Endothelial cell of umbilical vein (primary cell): ENCODE data around the gene TK2. TPM values are rescaled to one million over a fixed set of nuclear protein-coding genes. Genes with fewer than 3 reads are reported as not detected.
"Not testable (repeated sequence)": the region's sequence is repeated elsewhere in the genome, so short reads cannot be mapped to it uniquely, and the experiment has no call there.

Experiments used
- BruUV-seq: library from RNA; stranded (reverse); fragments of 400-500 nt; replicated peaks from 2 replicates; lab custom pipeline; 2021; lab: Mats Ljungman, UMichigan
- CTCF ChIA-PET: fragments of 300-600, 350-600 bp; sonication (Branson Sonifier 250); formaldehyde crosslinking; loops from one replicate; lab custom pipeline; 2021; ENCODE audit warnings: antibody characterized with exemption, inconsistent platforms; lab: Charles Lee
- POLR2A ChIA-PET: fragments of 300-600, 350-600 bp; sonication (Branson Sonifier 250); formaldehyde crosslinking; loops from one replicate; lab custom pipeline; 2021; ENCODE audit warnings: antibody characterized with exemption, inconsistent platforms; lab: Charles Lee
- DNase-seq: peaks from one replicate; pipeline ENCODE4 v3.0.0-alpha.2; 2011; ENCODE audit warnings: low read depth, low spot score
- FAIRE-seq: peaks from 2 replicates; lab custom pipeline; 2011; peaks lifted over from hg19 to GRCh38; lab: Jason Lieb, UNC
- H2AFZ ChIP-seq: 2 replicates; pipeline ENCODE4 v1.6.0; 2012; ENCODE audit warnings: low read depth, low read length, control low read depth, inconsistent platforms
- H3K27ac ChIP-seq: 2 replicates; pipeline ENCODE4 v1.5.1; 2011; ENCODE audit warnings: low read depth, mild to moderate bottlenecking, control low read depth, low read length, moderate library complexity; ENCODE audit not compliant: insufficient read depth
- H3K27me3 ChIP-seq, 2 experiments: 2 replicates each; pipeline versions ENCODE4 v1.6.0 to v1.6.1; 2011; ENCODE audit warnings: low read length in 2 of 2, mixed read lengths in 1 of 2; ENCODE audit not compliant: control insufficient read depth in 2 of 2, insufficient read depth in 2 of 2
- H3K36me3 ChIP-seq, 2 experiments: 2 replicates in 1 of 2; 3 replicates in 1 of 2; pipeline ENCODE4 v1.5.1; 2011; ENCODE audit warnings: low read length in 2 of 2, mild to moderate bottlenecking in 1 of 2, moderate library complexity in 1 of 2; ENCODE audit not compliant: control insufficient read depth in 2 of 2, insufficient read depth in 2 of 2; ENCODE audit errors: extremely low read depth in 1 of 2
- H3K4me1 ChIP-seq: 3 replicates; pipeline ENCODE4 v1.5.1; 2011; ENCODE audit warnings: mild to moderate bottlenecking, low read length; ENCODE audit not compliant: control insufficient read depth, insufficient read depth; ENCODE audit errors: extremely low read depth
- H3K4me2 ChIP-seq: 2 replicates; pipeline ENCODE4 v1.6.1; 2011; ENCODE audit warnings: low read length, control low read depth, mixed read lengths; ENCODE audit not compliant: insufficient read depth
- H3K4me3 ChIP-seq, 3 experiments: fragments of 200-600 bp in 1 of 3; sonication (generic), shearing (Covaris generic) in 1 of 3; replicated peaks in 1 of 3; 2 replicates each; pipeline ENCODE4 v1.5.1; 2011 to 2016; ENCODE audit warnings: control low read depth in 3 of 3, low read length in 3 of 3, mild to moderate bottlenecking in 2 of 3, inconsistent platforms in 1 of 3, low read depth in 1 of 3, moderate library complexity in 1 of 3; ENCODE audit not compliant: insufficient read depth in 1 of 3
- H3K79me2 ChIP-seq: 2 replicates; pipeline ENCODE4 v1.6.0; 2012; ENCODE audit warnings: low read length, inconsistent platforms; ENCODE audit not compliant: control insufficient read depth, insufficient read depth
- H3K9ac ChIP-seq: replicated peaks from 2 replicates; pipeline ENCODE3; 2011; ENCODE audit warnings: low read length, control low read depth; ENCODE audit not compliant: insufficient read depth; ENCODE audit errors: extremely low read depth
- H3K9me1 ChIP-seq: replicated peaks from 3 replicates; pipeline ENCODE4 v1.6.0; 2011; ENCODE audit warnings: mild to moderate bottlenecking, low read length; ENCODE audit not compliant: control insufficient read depth, insufficient read depth; ENCODE audit errors: extremely low read depth
- H3K9me3 ChIP-seq: replicated peaks from 2 replicates; pipeline ENCODE4 v1.5.1; 2012; ENCODE audit warnings: low read length, inconsistent platforms; ENCODE audit not compliant: control insufficient read depth, insufficient read depth
- H4K20me1 ChIP-seq: replicated peaks from 2 replicates; pipeline ENCODE3; 2011; ENCODE audit warnings: mild to moderate bottlenecking, low read length; ENCODE audit not compliant: control insufficient read depth, insufficient read depth; ENCODE audit errors: extremely low read depth
- EZH2 ChIP-seq: IDR thresholded peaks from 2 replicates; pipeline ENCODE4 v1.6.1; 2012; ENCODE audit warnings: borderline replicate concordance, low read depth, mild to moderate bottlenecking, moderate library complexity, low read length, inconsistent platforms; ENCODE audit not compliant: severe bottlenecking
- MYC ChIP-seq: IDR thresholded peaks from one replicate; pipeline ENCODE4 v1.6.1; 2011; ENCODE audit warnings: mild to moderate bottlenecking, low read depth, low read length
- POLR2A ChIP-seq: IDR thresholded peaks from 2 replicates; pipeline ENCODE4 v1.6.1; 2012; ENCODE audit warnings: low read depth, mild to moderate bottlenecking, control low read depth, low read length
- dilution Hi-C: fragments of 300-500 bp; cut with MboI; formaldehyde crosslinking; loops from one replicate; pipeline ENCODE4 v1.15.0; 2019; ENCODE audit warnings: low sequenced_read_pairs; ENCODE audit not compliant: extremely low pct_ligation_motif_present
- intact Hi-C: fragments of 100-400 bp; cut with micrococcal nuclease; formaldehyde crosslinking; loops from one replicate; pipeline ENCODE4 v1.10.0; 2022
- polyA plus RNA-seq, 4 experiments: library from polyadenylated mRNA; depleted of rRNA in 3 of 4; stranded (reverse) in 3 of 4; unstranded in 1 of 4; fragments of >200 nt; gene quantifications; 2 replicates each; pipeline versions ENCODE4 v1.2.1 to v1.2.3, GENCODE V29; 2011 to 2012; ENCODE audit warnings: missing spikeins in 1 of 4
- total RNA-seq: library from RNA; stranded (reverse); gene quantifications from 2 replicates; pipeline ENCODE4 v1.2.3, GENCODE V29; 2021

Gene TK2
- total and polyA plus RNA-seq, 2 donors (not counting 3 experiments of a cell fraction or from before 2014, with no cell fraction given): 12.1 to 25.2 TPM

GRCh38 chr16:66467611-66468010 lies 82.3 kb downstream of the TK2 start:
- CTCF ChIA-PET: interaction anchor here (0.7 kb wide), 1 partner anchor 48 kb away, joined by 3 read pairs; no protein-coding TSS in a partner anchor
- H3K9ac ChIP-seq: no peak overlapping the region

GRCh38 chr16:66466636-66467035 lies 83.3 kb downstream of the TK2 start:
- intact Hi-C loops, H4K20me1 ChIP-seq, POLR2A ChIA-PET, BruUV-seq, H2AFZ ChIP-seq, H3K27ac ChIP-seq, DNase-seq, H3K79me2 ChIP-seq, dilution Hi-C loops, H3K36me3 ChIP-seq, H3K9ac ChIP-seq, H3K4me2 ChIP-seq, FAIRE-seq, H3K9me3 ChIP-seq, H3K4me1 ChIP-seq, H3K4me3 ChIP-seq, H3K9me1 ChIP-seq: not testable (repeated sequence)
- CTCF ChIA-PET: interaction anchor here (1.4 kb wide), 1 partner anchor 10 kb away, joined by 4 read pairs; no protein-coding TSS in a partner anchor
- peaks cover 2 to 13% of the 10 kb centered on the region in 2 experiments for H3K27me3 ChIP-seq

More at GRCh38 chr16:66467611-66468010, 82.3 kb downstream of the TK2 start:
- no peak for FAIRE-seq
- Histone ChIP-seq H3K79me2 (no peaks in the 10 kb centered on the region), H3K4me2 (no peak overlapping the region), H3K9me1 (no peaks in the 10 kb centered on the region), H3K27me3 (peaks cover 2 to 13% of the 10 kb centered on the region in 2 experiments), H4K20me1 (no peaks in the 10 kb centered on the region), H3K36me3 (no peaks in the 10 kb centered on the region), H2AFZ (no peak overlapping the region), H3K4me1 (no peaks in the 10 kb centered on the region), H3K4me3 (no peak overlapping the region), H3K9me3 (no peaks in the 10 kb centered on the region), H3K27ac (no peak overlapping the region)
- POLR2A ChIA-PET: no interaction called here
- no TSS peak for BruUV-seq
- intact Hi-C loops: no loop called here
- TF ChIP-seq MYC (no peak), POLR2A (no peak), EZH2 (no peak)
- no peak for DNase-seq
- dilution Hi-C loops: no loop called here

GRCh38 chr16:66465946-66466345 lies 84.0 kb downstream of the TK2 start:
- DNase-seq, POLR2A ChIA-PET, H3K9ac ChIP-seq: not testable (repeated sequence)

More at GRCh38 chr16:66465946-66466345, 84.0 kb downstream of the TK2 start:
- CTCF ChIA-PET: interaction anchor here (1.0 to 1.4 kb wide), 2 partner anchors 11 to 13 kb away, joined by 3 to 4 read pairs; no protein-coding TSS in a partner anchor
- H3K4me3 ChIP-seq, H3K79me2 ChIP-seq, H2AFZ ChIP-seq, H3K4me1 ChIP-seq, H3K36me3 ChIP-seq, BruUV-seq, H3K27ac ChIP-seq, H3K9me3 ChIP-seq, H3K4me2 ChIP-seq, FAIRE-seq, intact Hi-C loops, H3K9me1 ChIP-seq, dilution Hi-C loops, H4K20me1 ChIP-seq: not testable (repeated sequence)
- H3K27me3 ChIP-seq: peaks cover 2 to 13% of the 10 kb centered on the region in 2 experiments
